Mesothelial cell of epicardium (in vitro differentiated cells): Measurements from ENCODE around the gene ATP6V0C. TPM values are rescaled to one million over a fixed set of nuclear protein-coding genes. Genes with fewer than 3 reads are reported as not detected.
"Not testable (repeated sequence)": the region's sequence is repeated elsewhere in the genome, so short reads cannot be mapped to it uniquely, and the experiment has no call there.

Experiments used
- DNase-seq, 2 experiments: peaks; one replicate each; pipeline ENCODE4 v3.0.0; 2021; ENCODE audit warnings: low spot score in 2 of 2; ENCODE audit not compliant: unreplicated experiment in 2 of 2
- H3K27ac Mint-ChIP-seq: 2 replicates; pipeline ENCODE4 v1.8.0; 2021; ENCODE audit warnings: mixed read lengths
- H3K27me3 Mint-ChIP-seq: 2 replicates; pipeline ENCODE4 v1.8.0; 2021; ENCODE audit warnings: low read depth, mixed read lengths
- H3K36me3 Mint-ChIP-seq: 2 replicates; pipeline ENCODE4 v1.8.0; 2021; ENCODE audit warnings: mixed read lengths
- H3K4me1 Mint-ChIP-seq: 2 replicates; pipeline ENCODE4 v1.8.0; 2021; ENCODE audit warnings: mixed read lengths
- H3K4me3 Mint-ChIP-seq: 2 replicates; pipeline ENCODE4 v1.8.0; 2021; ENCODE audit warnings: mild to moderate bottlenecking, moderate library complexity, mixed read lengths
- H3K9me3 Mint-ChIP-seq: 2 replicates; pipeline ENCODE4 v1.8.0; 2021; ENCODE audit warnings: mixed read lengths
- CTCF ChIP-seq: fragments of 200-600 bp; sonication (generic); IDR thresholded peaks from one replicate; pipeline ENCODE4 v1.5.0; 2021; ENCODE audit warnings: antibody characterized with exemption; ENCODE audit not compliant: unreplicated experiment
- total RNA-seq: library from RNA; stranded (reverse); gene quantifications from 3 replicates; pipeline ENCODE4 v1.2.1, GENCODE V29; 2021

Gene ATP6V0C
- total RNA-seq, 1 donor from 2014 or later = 143 TPM

- Mint-ChIP-seq H3K27me3 (no peaks in the 10 kb centered on the region), H3K9me3 (no peaks in the 10 kb centered on the region), H3K27ac (peak overlapping the region; percentile 99), H3K36me3 (peaks cover 4% of the 10 kb centered on the region), H3K4me3 (peak overlapping the region; percentile 91), H3K4me1 (peaks cover 14% of the 10 kb centered on the region)
- DNase-seq = peak in 1 of 2 experiments; percentile 67
- no peak for TF ChIP-seq CTCF
Observed at GRCh38 chr16:2532494-2533141, 18.9 kb downstream of the ATP6V0C start.

- not testable (repeated sequence) for H3K27me3 Mint-ChIP-seq, H3K9me3 Mint-ChIP-seq, DNase-seq, H3K36me3 Mint-ChIP-seq
- H3K4me1 Mint-ChIP-seq = peaks cover 14% of the 10 kb centered on the region
- H3K27ac Mint-ChIP-seq = peak overlapping the region; percentile 99
- H3K4me3 Mint-ChIP-seq = peak overlapping the region; percentile 91
Observed at GRCh38 chr16:2533142-2533755, 19.5 kb downstream of the ATP6V0C start.

- no peak for DNase-seq
- H3K36me3 Mint-ChIP-seq = peaks cover 4% of the 10 kb centered on the region
- H3K27me3 Mint-ChIP-seq = no peaks in the 10 kb centered on the region
- TF ChIP-seq CTCF = no peak
- peak overlapping the region; percentile 47 for H3K4me3 Mint-ChIP-seq
- H3K4me1 Mint-ChIP-seq = peaks cover 17% of the 10 kb centered on the region
- H3K9me3 Mint-ChIP-seq = no peaks in the 10 kb centered on the region
- H3K27ac Mint-ChIP-seq = peak overlapping the region; percentile 16
Observed at GRCh38 chr16:2533912-2534311, 20.2 kb downstream of the ATP6V0C start.

DNA sequence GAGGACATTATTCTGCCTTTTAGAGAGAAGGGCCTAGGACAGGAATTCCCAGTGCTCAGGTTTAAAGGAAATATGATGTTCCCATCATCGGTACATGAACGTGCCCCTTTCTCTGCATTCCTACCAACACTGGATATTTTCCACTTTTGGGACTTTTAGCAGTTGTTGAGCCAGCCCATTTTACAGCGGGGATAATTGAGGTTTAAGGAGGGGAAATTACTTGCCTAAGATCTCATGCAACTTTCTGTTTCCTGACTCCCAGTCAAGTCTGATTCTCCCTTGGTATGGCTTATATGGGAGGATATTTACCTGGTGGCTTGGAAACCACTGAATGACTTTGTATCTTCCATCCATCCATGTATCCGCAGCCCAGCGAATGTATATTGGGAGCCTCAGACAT, 20.6 kb downstream of the ATP6V0C start:
- H3K27me3 Mint-ChIP-seq, H3K36me3 Mint-ChIP-seq, H3K9me3 Mint-ChIP-seq, DNase-seq, H3K27ac Mint-ChIP-seq: not testable (repeated sequence)
- Mint-ChIP-seq H3K4me1 (peaks cover 19% of the 10 kb centered on the region), H3K4me3 (peak overlapping the region; percentile 47)

DNA sequence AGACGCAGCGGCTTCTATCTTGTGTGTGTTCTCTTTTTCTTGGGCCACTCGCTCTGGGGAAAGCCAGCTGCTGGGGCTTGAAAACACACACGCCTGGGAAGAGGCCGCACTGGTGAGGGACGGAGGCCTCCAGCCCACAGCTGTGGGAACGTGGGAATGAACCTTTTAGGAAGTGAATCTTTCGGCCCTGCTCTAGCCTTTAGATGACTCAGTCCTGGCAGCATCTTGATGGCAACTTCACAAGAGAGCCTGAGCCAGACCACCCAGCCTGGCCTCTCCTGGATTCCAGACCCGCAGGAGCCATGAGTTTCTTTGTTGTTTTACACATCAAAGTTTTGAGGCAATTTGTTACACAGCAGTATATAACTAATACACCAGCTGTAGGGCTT, 21.9 kb downstream of the ATP6V0C start:
- H3K36me3 Mint-ChIP-seq = no peaks in the 10 kb centered on the region
- peak overlapping the region; percentile 42 for H3K4me3 Mint-ChIP-seq
- no peaks in the 10 kb centered on the region for H3K9me3 Mint-ChIP-seq
- peaks cover 22% of the 10 kb centered on the region for H3K4me1 Mint-ChIP-seq
- no peak for DNase-seq
- H3K27me3 Mint-ChIP-seq = no peaks in the 10 kb centered on the region
- TF ChIP-seq CTCF = no peak
- no peak overlapping the region for H3K27ac Mint-ChIP-seq

- no peaks in the 10 kb centered on the region for H3K9me3 Mint-ChIP-seq
- H3K4me3 Mint-ChIP-seq = peak within 1 kb of the TSS; percentile 73
- H3K27ac Mint-ChIP-seq = peak within 1 kb of the TSS; percentile 92
- H3K36me3 Mint-ChIP-seq = no peaks in the 10 kb centered on the region
- peaks cover 13% of the 10 kb centered on the region for H3K4me1 Mint-ChIP-seq
- H3K27me3 Mint-ChIP-seq = no peaks in the 10 kb centered on the region
- no peak for TF ChIP-seq CTCF
- peak; percentile 92 for DNase-seq
Observed at GRCh38 chr16:2537451-2538379, 24.0 kb downstream of the ATP6V0C start, which contains the start of gene PDPK1. Gene PDPK1 (plus strand): TSS chr16:2538021. CDS start chr16:2538113, 92 bp downstream.

DNA sequence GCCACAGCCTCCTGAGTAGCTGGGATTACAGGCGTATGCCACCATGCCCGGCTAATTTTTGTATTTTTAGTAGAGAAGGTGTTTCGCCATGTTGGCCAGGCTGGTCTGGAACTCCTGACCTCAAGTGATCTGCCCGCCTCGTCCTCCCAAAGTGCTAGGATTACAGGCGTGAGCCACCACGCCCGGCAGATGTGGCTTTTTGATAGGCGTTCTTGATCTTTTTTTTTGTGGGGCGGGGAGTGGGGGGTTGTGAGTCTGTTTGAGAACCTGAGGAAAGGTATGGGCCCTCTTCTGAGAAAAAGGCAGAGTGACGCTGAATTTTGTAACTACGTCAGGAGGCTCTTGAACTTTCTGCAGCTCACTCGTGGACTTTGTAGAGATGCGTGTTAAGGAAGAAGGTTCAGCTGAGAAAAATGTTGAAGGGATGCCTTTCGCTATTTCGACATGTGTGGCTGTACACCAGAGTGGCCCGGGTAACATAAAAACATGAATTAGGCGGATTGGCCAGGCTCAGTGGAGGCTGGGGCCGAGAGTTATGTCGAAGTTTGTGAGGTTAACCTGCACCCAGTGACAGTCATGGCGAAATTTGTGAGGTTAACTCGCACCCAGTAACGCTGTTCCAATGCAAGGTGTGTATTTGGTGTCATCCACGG, 25.6 kb downstream of the ATP6V0C start:
- Mint-ChIP-seq H3K4me3 (peak overlapping the region; percentile 68), H3K27ac (peak overlapping the region; percentile 66)
- H3K9me3 Mint-ChIP-seq = not testable (repeated sequence)

More for the DNA sequence above, 25.6 kb downstream of the ATP6V0C start:
- DNase-seq, H3K27me3 Mint-ChIP-seq, H3K36me3 Mint-ChIP-seq: not testable (repeated sequence)
- peaks cover 10% of the 10 kb centered on the region for H3K4me1 Mint-ChIP-seq
